Left kidney (tissue), 2 donors: Measurements from ENCODE around the gene ING5. TPM values are rescaled to one million over a fixed set of nuclear protein-coding genes. Genes with fewer than 3 reads are reported as not detected.
"Not testable (repeated sequence)": the region's sequence is repeated elsewhere in the genome, so short reads cannot be mapped to it uniquely, and the experiment has no call there.

Source experiments
- DNase-seq: peaks from one replicate; pipeline ENCODE4 v3.0.0-alpha.2; 2013
- polyA plus RNA-seq: library from polyadenylated mRNA; unstranded; fragments of 120-200 nt; gene quantifications from one replicate; pipeline ENCODE4 v1.2.1, GENCODE V29; 2013; ENCODE audit not compliant: insufficient read length

Gene ING5
- polyA plus RNA-seq, 1 donor: 50.6 TPM

DNA sequence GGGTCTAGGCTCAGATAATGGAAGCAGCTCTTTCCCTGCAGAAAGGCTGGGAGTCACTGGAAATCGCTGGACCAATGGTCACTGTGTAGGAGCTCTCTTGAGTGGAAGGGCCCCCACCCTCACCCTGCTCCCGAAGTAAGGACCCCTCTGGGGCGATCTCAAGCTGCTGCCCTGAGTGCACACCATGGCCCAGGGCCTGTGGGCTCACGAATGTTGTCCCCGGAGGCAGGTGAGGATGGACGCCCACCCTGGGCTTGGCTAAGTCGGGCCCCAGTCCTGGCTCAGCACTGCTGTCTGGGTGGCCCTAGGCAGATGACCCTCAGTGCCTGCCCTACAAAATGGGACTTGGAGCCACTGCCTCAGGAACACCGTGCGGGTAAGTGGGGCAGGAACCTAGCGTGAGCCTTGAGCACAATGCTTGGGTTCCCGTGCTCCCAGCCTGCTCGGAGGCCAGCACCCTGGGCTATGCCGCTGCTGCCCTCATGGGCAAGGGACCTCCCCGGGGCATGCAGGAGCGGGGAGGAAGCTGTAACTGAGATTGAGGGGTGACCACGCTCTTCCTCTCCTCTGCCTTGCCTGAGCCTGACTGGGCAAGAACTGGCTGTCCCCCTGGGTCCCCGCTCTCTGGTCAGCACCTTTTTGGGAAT, 36.3 kb downstream of the ING5 start:
- DNase-seq: no peak

DNA sequence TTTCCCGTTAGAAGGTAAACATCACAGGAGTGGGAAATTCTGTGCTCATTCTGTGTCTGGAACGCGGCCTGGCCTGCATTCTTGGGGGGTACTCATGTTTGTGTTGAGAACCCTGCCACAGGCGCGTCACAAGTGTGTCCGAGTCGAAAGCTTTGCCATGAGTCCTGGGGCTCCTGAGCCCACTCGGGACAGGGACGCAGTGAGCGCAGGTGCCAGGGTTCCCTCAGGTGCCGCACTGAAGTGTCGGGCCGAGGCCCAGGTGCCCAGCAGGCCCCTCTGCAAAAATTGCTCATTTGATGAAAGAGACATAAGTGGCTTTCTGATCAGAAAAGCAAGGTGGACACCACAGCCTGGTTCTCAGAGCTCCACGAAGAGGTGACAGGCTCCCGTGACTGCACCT, 37.3 kb downstream of the ING5 start:
- DNase-seq: no peak

DNA sequence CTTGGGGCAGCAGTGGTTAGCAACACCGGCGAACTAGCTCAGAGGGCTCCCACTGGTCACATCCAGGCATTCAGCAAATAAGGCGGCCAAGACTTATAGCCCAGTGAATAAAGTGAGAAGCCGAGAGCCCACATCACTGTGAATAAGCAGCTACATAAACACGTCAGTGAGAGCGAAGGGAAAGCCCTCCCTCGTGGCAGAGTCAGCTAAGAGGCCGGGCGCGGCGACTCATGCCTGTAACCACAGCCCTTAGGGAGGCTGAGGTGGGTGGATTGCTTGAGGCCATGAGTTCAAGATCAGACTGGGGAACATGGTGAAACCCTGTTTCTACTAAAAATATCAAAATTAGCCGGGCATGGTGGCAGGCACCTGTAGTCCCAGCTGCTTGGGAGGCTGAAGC, 37.8 kb downstream of the ING5 start:
- DNase-seq: no peak

DNA sequence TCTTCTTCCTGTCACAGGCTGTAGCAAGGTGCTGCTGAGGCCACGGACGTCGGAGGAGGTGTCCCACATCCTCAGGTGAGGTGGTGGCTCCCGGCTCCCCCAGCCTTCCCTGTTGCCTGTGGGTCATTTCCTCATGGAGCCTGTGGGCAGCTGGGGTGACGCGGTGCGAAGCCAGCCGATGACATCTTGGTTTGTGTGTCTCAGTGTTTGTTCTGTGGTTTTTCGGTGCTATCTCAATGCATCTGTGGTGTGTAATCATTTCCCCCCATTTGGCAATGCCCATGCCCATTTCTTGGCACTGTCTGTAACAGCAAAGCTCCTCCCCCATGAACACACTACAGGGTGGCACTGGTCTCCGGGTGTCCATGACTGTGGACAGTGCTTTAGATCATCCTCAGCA, 39.2 kb downstream of the ING5 start:
- no peak for DNase-seq

DNA sequence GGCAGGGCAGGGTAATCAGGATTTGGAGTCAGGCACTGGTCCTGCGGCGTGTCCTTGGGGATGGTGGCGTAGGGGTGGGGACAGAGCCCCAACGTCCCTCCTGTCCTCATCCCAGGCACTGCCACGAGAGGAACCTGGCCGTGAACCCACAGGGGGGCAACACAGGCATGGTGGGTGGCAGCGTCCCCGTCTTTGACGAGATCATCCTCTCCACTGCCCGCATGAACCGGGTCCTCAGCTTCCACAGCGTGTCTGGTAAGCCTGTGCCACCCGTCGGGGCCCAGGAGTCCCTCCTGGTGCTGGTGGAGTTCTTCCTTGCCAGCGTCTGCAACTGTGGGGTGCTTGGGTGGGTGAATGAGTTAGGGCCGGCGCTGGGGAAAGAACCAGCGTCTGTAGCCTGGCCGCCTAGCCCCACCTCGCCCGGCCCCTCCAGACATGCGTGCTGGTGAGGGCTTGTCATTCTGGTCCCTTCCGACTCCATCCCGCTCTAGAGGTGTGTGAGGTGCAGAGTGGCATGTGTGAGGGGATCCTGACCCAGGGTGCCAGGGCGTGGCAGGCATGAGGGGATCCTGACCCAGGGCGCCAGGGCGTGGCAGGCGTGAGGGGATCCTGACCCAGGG, 40.6 kb downstream of the ING5 start:
- DNase-seq: no peak

DNA sequence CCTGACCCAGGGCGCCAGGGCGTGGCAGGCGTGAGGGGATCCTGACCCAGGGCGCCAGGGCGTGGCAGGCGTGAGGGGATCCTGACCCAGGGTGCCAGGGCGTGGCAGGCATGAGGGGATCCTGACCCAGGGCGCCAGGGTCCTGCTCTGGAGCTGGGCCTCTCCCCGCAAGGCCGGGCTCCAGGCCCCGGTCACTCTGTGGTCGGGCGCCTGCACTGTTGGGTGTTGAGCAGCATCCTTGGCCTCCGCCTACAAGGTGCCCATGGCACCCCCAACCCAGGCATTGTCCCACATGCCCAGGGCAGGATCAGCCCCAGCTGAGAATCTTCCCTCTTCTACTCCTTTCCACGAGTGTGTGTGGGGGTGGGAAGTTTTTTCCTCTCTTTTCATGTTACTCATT, 41.2 kb downstream of the ING5 start:
- DNase-seq: not testable (repeated sequence)

DNA sequence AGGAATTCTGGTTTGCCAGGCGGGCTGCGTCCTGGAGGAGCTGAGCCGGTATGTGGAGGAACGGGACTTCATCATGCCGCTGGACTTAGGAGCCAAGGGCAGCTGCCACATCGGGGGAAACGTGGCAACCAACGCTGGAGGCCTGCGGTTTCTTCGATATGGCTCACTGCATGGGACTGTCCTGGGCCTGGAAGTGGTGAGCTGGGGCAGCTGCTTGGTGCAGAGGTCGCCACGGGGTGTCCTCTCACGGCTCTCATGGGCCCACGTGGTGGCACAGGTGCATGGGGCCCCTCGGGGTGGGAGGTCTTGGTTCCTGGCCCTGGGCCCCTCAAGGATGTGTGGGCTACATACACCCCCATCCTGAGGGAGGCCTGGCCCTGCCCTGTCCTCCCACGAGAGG, 41.8 kb downstream of the ING5 start:
- no peak for DNase-seq

DNA sequence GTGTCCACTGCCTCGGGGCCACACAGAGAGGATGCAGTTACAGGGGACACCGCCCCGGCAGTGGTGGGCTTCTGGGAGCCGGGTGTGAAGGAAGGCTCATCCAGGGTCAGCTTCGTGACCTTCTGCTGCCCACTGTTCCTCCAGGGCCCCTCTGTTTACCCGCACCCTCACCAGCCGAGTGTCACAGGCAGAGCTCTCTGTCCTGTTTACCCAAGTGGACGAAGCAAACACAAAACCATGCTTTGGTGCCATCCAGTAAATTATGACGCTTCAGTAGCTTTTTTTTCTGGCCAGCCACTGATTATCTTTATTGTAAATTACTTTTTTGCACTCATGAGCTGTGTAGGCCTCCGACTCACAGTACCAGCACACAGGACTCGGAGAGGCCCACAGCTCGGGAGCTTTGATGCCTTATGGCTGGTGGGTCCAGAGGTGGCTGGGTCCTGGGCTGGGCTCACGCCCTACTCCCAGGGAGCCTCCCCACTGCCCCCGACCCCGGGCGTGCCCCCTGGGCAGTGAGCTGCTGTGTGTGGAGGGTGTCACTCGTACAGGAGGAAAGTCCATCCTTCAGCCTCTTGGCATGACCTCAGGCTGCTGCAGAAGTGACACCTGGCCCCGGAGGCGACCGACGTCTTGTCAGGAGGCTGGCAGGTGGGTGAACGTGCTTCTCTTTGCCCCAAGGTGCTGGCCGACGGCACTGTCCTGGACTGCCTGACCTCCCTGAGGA, 42.4 kb downstream of the ING5 start:
- no peak for DNase-seq

DNA sequence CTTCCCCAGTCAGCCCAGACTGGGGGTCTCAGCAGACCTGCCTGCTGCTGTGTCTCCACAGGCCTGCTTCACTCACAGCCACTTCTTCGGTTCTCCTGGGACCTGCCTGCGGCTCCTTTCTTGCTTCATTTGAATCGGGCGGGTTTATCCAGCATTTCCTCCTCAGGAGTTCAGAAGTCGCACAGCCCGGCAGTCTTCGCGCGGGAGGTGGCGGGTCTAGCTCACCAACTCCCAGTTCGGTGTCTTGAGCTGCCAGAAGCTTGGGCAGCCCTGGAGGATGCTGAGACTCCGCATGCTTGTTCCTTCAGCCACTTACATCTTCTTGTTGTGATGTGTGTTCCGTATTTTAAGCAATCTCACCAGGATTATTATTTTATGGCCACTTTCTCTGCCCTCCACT, 43.4 kb downstream of the ING5 start:
- no peak for DNase-seq

DNA sequence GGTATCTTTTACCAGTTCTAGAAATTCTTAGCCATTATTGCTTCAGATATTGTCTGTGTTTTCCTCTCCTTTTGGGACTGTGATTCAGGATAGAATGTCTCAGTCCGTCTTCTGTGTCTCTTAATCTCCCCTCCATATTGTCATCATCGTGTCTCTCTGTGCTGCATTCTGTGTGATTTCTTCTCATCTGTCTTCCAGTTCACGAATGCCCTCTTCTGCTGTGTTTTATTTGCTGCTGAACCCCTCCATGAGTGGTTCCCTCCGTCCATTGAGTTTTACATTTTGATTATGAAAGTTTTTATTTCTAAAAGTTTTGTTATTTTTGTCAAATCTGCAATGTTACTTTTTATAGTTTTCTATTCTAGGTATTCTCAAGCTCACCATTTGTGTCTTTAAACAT, 44.2 kb downstream of the ING5 start:
- no peak for DNase-seq

DNA sequence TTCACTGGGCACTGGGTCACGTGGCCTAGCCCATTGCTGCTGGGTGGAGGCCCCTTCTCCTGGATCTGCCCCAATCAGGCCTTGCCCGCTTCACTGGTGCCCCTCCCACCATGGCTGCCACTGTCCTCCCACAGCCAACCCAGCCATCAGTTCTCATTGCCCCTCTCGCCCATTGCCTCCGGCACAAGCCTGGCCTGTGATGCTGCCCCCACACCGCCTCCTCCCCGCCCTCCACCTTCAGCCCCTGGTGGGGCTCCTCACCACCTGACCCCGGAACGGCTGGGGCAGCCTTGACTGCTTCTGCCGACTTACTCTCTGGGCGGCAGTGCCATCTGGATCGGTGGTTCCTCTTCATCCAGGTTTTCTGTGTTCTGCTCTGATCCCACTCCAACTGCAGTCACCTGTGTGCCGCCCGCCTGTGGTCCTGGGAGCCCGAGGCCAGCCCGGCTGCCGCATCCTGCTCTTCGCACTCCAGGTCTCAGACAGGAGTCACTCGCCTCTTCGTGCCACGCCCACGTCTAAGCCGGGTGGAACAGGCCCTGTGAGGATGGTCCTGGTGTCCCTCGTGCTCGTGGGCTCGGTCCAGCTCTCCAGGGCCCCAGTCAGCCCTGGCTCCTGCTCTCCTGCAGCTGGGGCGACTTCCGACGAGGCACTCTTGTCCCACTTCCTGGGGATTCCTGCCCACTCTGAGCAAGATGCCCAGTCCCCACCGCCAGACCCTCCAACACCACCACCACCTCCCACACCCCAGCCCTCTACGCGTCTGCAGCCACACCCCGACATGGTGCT, 46.8 kb downstream of the ING5 start:
- no peak for DNase-seq

DNA sequence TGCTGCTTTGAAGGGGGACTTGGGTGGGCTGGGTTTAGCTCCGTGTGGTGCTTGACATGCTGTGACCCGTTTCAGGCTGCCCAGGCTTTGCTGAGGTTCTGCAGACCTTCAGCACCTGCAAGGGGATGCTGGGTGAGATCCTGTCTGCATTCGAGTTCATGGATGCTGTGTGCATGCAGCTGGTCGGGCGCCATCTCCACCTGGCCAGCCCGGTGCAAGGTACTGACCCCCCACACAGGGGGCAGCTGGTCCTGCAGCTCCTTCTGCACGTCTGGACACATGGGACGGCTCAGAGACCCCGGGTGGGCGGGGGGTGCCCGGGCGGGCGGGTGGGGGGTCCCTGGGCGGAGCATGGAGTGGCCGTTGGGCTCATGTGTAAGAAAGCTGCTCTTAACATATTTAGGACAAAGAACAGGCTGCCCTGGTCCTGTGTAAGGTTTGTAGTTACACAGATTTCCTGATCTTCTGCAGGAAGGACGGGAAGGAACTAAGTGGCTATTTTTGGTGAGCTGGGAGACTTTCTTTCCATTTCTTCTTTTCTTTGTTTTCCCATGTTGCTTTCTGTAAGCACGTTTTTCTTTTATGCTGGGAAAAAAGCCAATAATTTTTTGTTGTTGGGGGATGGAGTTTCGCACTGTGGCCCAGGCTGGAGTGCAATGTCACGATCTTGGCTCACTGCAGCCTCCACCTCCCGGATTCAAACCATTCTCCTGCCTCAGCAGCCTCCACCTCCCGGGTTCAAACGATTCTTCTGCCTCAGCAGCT, 48.4 kb downstream of the ING5 start:
- DNase-seq: no peak

DNA sequence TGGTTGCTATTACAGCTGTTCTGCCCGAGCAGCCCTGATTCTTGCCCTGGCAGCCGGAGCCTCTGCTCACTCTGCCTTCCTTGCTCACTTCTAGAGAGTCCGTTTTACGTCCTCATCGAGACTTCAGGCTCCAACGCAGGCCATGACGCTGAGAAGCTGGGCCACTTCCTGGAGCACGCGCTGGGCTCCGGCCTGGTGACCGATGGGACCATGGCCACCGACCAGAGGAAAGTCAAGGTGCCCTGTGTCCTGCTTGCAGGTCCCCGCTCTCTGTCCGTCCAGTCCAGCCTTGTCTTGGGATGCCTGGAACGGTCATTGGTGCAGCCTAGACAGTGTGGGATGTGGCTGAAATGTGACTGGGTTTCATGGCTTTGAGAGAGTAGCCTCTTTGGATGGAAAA, 49.3 kb downstream of the ING5 start:
- no peak for DNase-seq

DNA sequence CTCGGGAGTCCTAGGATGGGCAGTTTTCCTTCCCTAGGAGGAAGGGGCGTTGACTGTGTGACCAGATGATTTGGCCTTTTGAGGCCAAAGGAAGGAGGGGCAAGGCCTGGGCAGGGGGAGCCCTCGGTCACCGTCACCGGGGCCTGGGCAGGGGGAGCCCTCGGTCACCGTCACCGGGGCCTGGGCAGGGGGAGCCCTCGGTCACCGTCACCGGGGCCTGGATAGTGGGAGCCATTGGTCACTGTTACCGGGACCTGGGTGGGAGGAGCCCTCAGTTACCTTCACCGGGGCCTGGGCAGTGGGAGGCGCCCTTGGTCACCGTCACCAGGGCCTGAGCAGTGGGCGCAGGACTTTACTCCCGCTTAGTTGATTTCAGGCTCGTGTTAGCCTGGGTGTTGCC, 49.9 kb downstream of the ING5 start:
- no peak for DNase-seq

DNA sequence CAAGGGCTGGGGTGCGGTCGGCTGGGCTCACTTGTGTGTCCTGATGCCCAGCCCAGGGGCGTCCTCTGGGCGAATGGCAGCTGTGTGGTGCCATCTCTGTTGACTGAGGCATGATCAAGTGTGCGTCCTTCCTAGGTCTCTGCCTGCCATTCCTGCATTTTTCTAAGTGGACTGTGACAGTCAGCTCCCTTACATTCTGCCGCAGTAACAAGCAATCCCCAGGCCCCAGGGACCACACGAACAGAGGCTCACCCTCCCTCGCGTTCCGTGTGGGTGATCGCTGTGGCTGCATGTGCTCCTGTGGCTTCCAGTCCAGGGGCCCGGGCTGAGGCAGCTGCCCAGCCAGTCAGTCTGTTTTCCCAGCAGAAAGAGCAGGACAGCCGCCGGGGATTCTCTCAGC, 50.4 kb downstream of the ING5 start:
- DNase-seq: no peak

DNA sequence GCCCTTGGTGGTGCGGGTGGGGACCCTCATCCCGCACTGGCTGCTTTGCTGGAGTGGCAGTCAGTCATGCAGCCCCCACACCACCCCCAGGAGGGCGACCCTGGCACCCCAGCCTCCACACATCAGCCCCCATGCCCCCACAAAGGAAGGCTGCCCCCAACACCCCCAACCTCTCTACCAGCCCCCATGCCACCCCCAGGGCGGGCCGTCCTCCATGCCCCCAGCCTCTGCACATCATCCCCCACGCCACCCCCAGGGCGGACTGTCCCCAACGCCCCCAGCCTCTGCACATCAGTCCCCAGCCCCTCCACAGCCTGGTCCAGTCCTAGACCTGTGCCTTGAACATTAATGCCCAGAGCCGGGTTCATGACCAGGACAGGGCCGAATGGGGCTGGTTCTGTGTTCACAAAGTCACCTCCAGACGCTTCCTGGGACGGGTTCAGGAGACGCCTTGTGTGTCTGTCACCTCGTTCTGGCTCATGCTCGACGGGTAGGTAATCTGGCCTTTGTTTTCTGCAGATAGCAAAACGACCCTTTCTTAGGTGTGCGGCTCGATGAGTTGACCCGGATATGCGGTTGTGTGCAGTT, 50.9 kb downstream of the ING5 start:
- DNase-seq: no peak

DNA sequence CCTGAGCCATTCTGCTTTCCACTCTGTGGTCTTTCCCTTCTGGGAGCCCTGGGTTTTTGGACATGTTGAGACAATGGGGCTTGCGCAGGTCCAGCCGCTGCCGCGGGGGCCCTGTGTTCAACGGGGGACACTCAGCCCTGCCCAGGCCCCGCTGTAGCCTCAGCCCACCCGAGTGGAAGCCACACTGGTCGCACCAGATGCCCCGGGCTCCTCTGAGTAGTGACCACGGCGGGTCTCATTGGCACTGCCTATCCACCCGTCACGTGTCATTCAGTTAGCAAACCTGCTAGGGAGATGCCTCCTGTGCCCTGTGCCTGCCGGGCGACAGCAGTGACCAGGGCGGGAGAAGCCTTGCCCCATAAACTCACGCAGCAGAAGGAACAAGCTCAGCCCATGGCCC, 51.7 kb downstream of the ING5 start:
- no peak for DNase-seq

DNA sequence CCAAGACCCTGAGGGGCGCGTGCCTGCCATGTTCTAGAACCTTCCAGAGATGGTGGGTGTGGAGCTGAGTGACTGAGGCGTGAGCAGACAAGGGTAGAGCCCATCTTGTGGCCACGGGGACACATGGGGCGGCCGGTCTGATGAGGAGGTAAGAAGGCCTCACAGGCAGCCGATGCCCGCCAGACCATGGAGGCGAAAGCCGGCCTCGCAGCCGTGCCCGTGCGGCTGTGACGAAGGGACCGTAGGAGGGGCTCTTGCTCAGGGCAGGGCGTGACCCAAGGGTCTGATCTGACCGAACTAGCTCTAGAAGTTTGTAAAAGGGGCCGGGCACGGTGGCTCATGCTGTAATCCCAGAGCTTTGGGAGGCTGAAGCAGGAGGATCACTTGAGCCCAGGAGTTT, 52.2 kb downstream of the ING5 start:
- DNase-seq: no peak

DNA sequence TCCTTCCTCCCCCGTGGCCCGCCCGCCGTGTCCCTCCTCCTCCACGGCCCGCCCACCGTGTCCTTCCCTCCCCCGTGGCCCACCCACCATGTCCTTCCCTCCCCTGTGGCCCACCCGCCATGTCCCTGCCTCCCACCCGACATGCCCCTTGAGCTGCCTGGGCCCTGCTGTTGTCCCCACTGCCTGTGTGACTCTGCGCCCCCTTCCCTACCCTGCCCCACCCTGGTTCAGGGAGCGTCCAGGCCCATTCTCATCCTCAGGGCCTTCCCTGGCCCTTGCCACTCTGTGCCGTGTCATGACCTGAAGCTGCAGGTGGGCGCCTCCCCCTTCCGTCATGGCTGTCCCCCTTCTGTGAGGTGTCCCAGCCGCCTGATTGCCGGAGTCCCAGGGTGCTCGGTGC, 53.3 kb downstream of the ING5 start:
- DNase-seq: no peak

DNA sequence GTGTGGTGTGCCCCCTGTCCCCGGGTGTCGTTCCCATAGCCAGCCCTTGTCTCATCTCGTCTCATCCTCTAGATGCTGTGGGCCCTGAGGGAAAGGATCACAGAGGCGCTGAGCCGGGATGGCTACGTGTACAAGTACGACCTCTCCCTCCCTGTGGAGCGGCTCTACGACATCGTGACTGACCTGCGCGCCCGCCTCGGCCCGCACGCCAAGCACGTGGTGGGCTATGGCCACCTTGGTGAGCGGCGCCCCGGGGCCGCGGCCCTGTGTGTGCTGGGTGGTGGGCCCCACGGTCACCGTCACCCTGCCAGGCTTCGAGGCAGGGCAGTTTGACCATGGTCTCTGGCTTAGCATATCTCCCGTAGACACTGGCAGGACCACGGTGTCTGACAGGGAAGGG, 53.9 kb downstream of the ING5 start:
- DNase-seq: no peak

DNA sequence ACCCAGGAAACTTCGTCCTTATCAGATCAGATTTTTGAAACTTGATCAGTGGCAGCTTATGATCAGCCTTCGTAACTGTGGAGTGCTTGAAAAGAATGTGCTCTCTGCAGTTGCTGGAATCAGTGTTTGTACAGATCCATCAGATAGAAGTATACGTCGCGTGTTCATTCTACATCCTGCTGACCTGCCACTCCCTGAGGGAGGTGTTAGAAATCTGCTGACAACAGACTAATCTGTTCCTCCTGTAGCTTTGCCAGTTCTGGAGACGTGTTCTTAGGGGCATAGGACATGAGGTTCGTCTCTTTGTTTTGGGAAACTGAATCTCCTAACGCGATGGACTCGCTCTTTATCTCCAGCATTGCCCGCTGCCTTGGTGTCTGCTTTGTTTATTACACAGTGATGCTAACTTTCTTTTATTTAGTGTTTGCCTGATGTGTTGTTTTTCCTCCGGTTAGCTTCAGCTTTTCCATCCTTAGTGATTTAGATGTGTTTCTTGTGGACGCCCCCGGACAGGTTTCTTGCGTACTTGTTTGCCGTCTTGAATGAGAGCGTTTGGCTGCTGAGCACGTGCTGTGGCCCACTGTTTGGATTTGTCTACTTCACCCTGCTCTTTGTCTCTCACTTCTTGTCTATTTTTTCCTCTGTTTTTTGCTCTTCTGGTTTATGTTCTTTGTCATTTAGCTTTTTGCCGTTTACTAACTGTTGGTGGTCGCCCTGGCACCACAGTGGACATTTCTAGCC, 57.4 kb downstream of the ING5 start:
- no peak for DNase-seq
